GM23338 (cell line): ENCODE measurements around the gene CACHD1. TPM values are rescaled to one million over a fixed set of nuclear protein-coding genes. Genes with fewer than 3 reads are reported as not detected.

ENCODE experiments used
- ATAC-seq: fragments of 200-7000 bp; cut with Tn5 transposase; 3 replicates; pipeline ENCODE4 v1.9.1; 2020
- DNase-seq: peaks from one replicate; pipeline ENCODE4 v3.0.0-alpha.2; 2015; ENCODE audit warnings: low spot score
- H2AFZ ChIP-seq: fragments of 200-600 bp; sonication (generic); 2 replicates; pipeline ENCODE4 v1.8.0; 2016; ENCODE audit warnings: antibody characterized with exemption, mild to moderate bottlenecking, moderate library complexity
- H3F3A ChIP-seq: fragments of 200-600 bp; sonication (generic); replicated peaks from 2 replicates; pipeline ENCODE4 v1.8.0; 2017; ENCODE audit warnings: antibody characterized with exemption, mixed run types, low read depth
- H3K27ac ChIP-seq: fragments of 200-600 bp; sonication (generic); 2 replicates; pipeline ENCODE4 v1.6.1; 2016; ENCODE audit warnings: low read depth
- H3K27me3 ChIP-seq: fragments of 200-600 bp; sonication (generic); 2 replicates; pipeline ENCODE4 v1.8.0; 2016; ENCODE audit warnings: mild to moderate bottlenecking, mixed run types, moderate library complexity; ENCODE audit not compliant: insufficient read depth
- H3K36me3 ChIP-seq: fragments of 200-600 bp; sonication (generic); 2 replicates; pipeline ENCODE4 v1.8.0; 2016; ENCODE audit warnings: mild to moderate bottlenecking; ENCODE audit not compliant: insufficient read depth
- H3K4me1 ChIP-seq: fragments of 200-600 bp; sonication (generic); 2 replicates; pipeline ENCODE4 v1.8.0; 2016; ENCODE audit warnings: mild to moderate bottlenecking, moderate library complexity; ENCODE audit not compliant: insufficient read depth
- H3K4me2 ChIP-seq: fragments of 200-600 bp; sonication (generic); 2 replicates; pipeline ENCODE4 v1.7.1; 2017; ENCODE audit warnings: mixed run types
- H3K4me3 ChIP-seq: fragments of 200-600 bp; sonication (generic); 2 replicates; pipeline ENCODE4 v1.6.1; 2016; ENCODE audit warnings: mixed run types
- H3K79me2 ChIP-seq: fragments of 200-600 bp; sonication (generic); replicated peaks from 2 replicates; pipeline ENCODE4 v1.8.0; 2017; ENCODE audit warnings: mild to moderate bottlenecking; ENCODE audit not compliant: insufficient read depth
- H3K9me2 ChIP-seq: fragments of 200-600 bp; sonication (generic); 2 replicates; pipeline ENCODE4 v1.8.0; 2017; ENCODE audit not compliant: insufficient read depth
- H4K20me1 ChIP-seq: fragments of 200-600 bp; sonication (generic); replicated peaks from 2 replicates; pipeline ENCODE4 v1.8.0; 2017; ENCODE audit warnings: mild to moderate bottlenecking; ENCODE audit not compliant: insufficient read depth
- H3K27ac Mint-ChIP-seq: 2 replicates; pipeline ENCODE4 v1.8.0; 2020; ENCODE audit warnings: inconsistent platforms, mild to moderate bottlenecking, moderate library complexity, mixed read lengths
- H3K27me3 Mint-ChIP-seq: 3 replicates; pipeline ENCODE4 v1.8.0; 2022; ENCODE audit warnings: low read depth, mild to moderate bottlenecking, moderate library complexity, mixed read lengths, inconsistent platforms; ENCODE audit not compliant: insufficient read depth, poor library complexity
- H3K36me3 Mint-ChIP-seq: 3 replicates; pipeline ENCODE4 v1.8.0; 2021; ENCODE audit warnings: low read depth, mild to moderate bottlenecking, inconsistent platforms, moderate library complexity, mixed read lengths
- H3K4me1 Mint-ChIP-seq: 3 replicates; pipeline ENCODE4 v1.8.0; 2020; ENCODE audit warnings: mild to moderate bottlenecking, inconsistent platforms, mixed read lengths
- H3K4me3 Mint-ChIP-seq: 3 replicates; pipeline ENCODE4 v1.8.0; 2021; ENCODE audit warnings: moderate library complexity, mild to moderate bottlenecking, inconsistent platforms, mixed read lengths
- H3K9me3 Mint-ChIP-seq: 3 replicates; pipeline ENCODE4 v1.8.0; 2020; ENCODE audit warnings: moderate library complexity, mild to moderate bottlenecking, inconsistent platforms, mixed read lengths
- CREB1 ChIP-seq: fragments of 250-450 bp; sonication (Bioruptor Pico); IDR thresholded peaks from 2 replicates; pipeline ENCODE4 v1.5.0; 2020; ENCODE audit warnings: low read depth, mild to moderate bottlenecking, moderate library complexity
- CTCF ChIP-seq, 2 experiments: fragments of 200-600 bp in 1 of 2; sonication (generic) in 1 of 2; conservative IDR thresholded peaks; 2 replicates each; pipeline versions ENCODE4 v1.5.1 to v1.6.1; 2016 to 2017; ENCODE audit warnings: antibody characterized with exemption in 2 of 2, low read depth in 2 of 2, mild to moderate bottlenecking in 2 of 2, moderate library complexity in 1 of 2
- EZH2 ChIP-seq: fragments of 200-600 bp; sonication (generic); IDR thresholded peaks from one replicate; pipeline ENCODE4 v1.8.0; 2017; ENCODE audit warnings: antibody characterized with exemption, mild to moderate bottlenecking, low read depth; ENCODE audit not compliant: unreplicated experiment
- EZH2phosphoT487 ChIP-seq: fragments of 200-600 bp; sonication (generic); IDR thresholded peaks from one replicate; pipeline ENCODE4 v1.8.1; 2018; ENCODE audit warnings: antibody characterized with exemption; ENCODE audit not compliant: unreplicated experiment
- JUNB ChIP-seq: IDR thresholded peaks from one replicate; pipeline ENCODE4 v1.6.1; 2016; ENCODE audit warnings: antibody characterized with exemption; ENCODE audit not compliant: unreplicated experiment
- NANOG ChIP-seq: IDR thresholded peaks from 2 replicates; pipeline ENCODE4 v1.6.1; 2016; ENCODE audit warnings: antibody characterized with exemption, borderline replicate concordance
- POLR2AphosphoS5 ChIP-seq: IDR thresholded peaks from 2 replicates; pipeline ENCODE4 v1.6.1; 2016; ENCODE audit warnings: antibody characterized with exemption, low read depth
- REST ChIP-seq: IDR thresholded peaks from one replicate; pipeline ENCODE4 v1.6.1; 2018; ENCODE audit warnings: antibody characterized with exemption; ENCODE audit not compliant: unreplicated experiment
- STAT1 ChIP-seq: IDR thresholded peaks from one replicate; pipeline ENCODE4 v1.6.1; 2016; ENCODE audit warnings: antibody characterized with exemption; ENCODE audit not compliant: unreplicated experiment
- ZNF114 ChIP-seq: fragments of 250-450 bp; sonication (Bioruptor Pico); IDR thresholded peaks from 2 replicates; pipeline ENCODE4 v1.5.0; 2020; ENCODE audit warnings: mild to moderate bottlenecking, moderate library complexity
- ZNF331 ChIP-seq: fragments of 250-450 bp; sonication (Bioruptor Pico); IDR thresholded peaks from 2 replicates; pipeline ENCODE4 v1.5.0; 2020; ENCODE audit warnings: low read depth, mild to moderate bottlenecking, moderate library complexity
- polyA plus RNA-seq: library from polyadenylated mRNA; unstranded; fragments of >200 nt; fragmentation: Nextera tagmentation; extraction: Ambion mirVana; gene quantifications from 2 replicates; pipeline ENCODE4 v1.2.1, GENCODE V29; 2016
- total RNA-seq: library from RNA; depleted of rRNA; stranded (reverse); fragments of >200 nt; shearing (Covaris generic); gene quantifications from 2 replicates; pipeline ENCODE4 v1.2.3, GENCODE V29; 2014
- TF ChIP-seq, protein P1 (sequence below): IDR thresholded peaks from 2 replicates; pipeline ENCODE4 v1.6.1; 2016; ENCODE audit warnings: antibody characterized with exemption

CACHD1 gene
- total and polyA plus RNA-seq, 2 experiments from 2014 or later = 12.6 to 43.7 TPM

DNA sequence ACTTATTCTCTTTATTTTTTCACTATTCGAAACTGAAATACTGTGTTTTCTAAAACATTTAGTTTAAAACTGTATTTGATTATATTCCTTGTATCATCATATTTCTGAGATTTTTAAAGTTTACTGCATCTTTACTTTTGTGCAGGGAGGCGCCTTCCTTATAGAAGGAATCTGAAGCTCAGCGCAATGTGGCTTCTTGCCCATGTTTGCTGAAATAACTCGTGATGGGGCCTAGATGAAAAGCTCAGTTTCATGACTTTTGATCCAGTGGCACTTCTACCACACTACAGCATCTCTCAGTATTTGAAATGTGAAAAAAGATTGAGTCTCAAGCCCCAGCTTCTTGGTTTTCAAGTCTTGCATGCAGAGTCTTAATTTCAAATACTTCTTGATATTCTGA lies 28.4 kb downstream of the CACHD1 start (continued):
- TF ChIP-seq ZNF331 (CRISPR knock-in tag) (no peak), NANOG (no peak), POLR2AphosphoS5 (no peak), JUNB (no peak), EZH2phosphoT487 (no peak), CREB1 (no peak), CTCF (conservative IDR thresholded peaks at IDR 0.05; ENCODE audit: low read depth in 2 of 2) (no peak), REST (no peak), ZNF114 (CRISPR knock-in tag) (no peak)

GRCh38 chr1:64499011-64499410 lies 29.1 kb downstream of the CACHD1 start:
- Mint-ChIP-seq H3K4me1 (peaks cover 91% of the 10 kb centered on the region), H3K27ac (no peak overlapping the region)

More at GRCh38 chr1:64499011-64499410, 29.1 kb downstream of the CACHD1 start:
- no peak overlapping the region for H3K4me3 Mint-ChIP-seq
- H3K4me3 ChIP-seq = no peak overlapping the region
- H3K27ac ChIP-seq = no peak overlapping the region
- H4K20me1 ChIP-seq = peaks cover 13% of the 10 kb centered on the region
- TF ChIP-seq POLR2AphosphoS5 = no peak
- no peak for TF ChIP-seq STAT1
- no peak for TF ChIP-seq CTCF (conservative IDR thresholded peaks at IDR 0.05; ENCODE audit: low read depth in 2 of 2)
- TF ChIP-seq EZH2phosphoT487 = no peak
- TF ChIP-seq JUNB = no peak
- no peak for TF ChIP-seq ZNF331 (CRISPR knock-in tag)
- no peak for TF ChIP-seq NANOG
- TF ChIP-seq CREB1 = no peak
- TF ChIP-seq, protein P1, sequence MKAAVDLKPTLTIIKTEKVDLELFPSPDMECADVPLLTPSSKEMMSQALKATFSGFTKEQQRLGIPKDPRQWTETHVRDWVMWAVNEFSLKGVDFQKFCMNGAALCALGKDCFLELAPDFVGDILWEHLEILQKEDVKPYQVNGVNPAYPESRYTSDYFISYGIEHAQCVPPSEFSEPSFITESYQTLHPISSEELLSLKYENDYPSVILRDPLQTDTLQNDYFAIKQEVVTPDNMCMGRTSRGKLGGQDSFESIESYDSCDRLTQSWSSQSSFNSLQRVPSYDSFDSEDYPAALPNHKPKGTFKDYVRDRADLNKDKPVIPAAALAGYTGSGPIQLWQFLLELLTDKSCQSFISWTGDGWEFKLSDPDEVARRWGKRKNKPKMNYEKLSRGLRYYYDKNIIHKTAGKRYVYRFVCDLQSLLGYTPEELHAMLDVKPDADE = no peak
- no peak for TF ChIP-seq REST
- TF ChIP-seq EZH2 = no peak
- H3K27me3 Mint-ChIP-seq = peaks cover 5% of the 10 kb centered on the region
- no peak overlapping the region for H2AFZ ChIP-seq
- no peaks in the 10 kb centered on the region for H3K9me2 ChIP-seq
- no peak overlapping the region; the same call in 1 of the 2 replicates for H3K4me2 ChIP-seq
- H3K27me3 ChIP-seq = no peaks in the 10 kb centered on the region
- H3K36me3 Mint-ChIP-seq = peaks cover 10% of the 10 kb centered on the region; the same call in 1 of the 3 replicates
- no peaks in the 10 kb centered on the region for H3F3A ChIP-seq
- DNase-seq = no peak
- no peaks in the 10 kb centered on the region for H3K9me3 Mint-ChIP-seq
- no peak for ATAC-seq
- no peaks in the 10 kb centered on the region for H3K36me3 ChIP-seq
- H3K79me2 ChIP-seq = peaks cover 86% of the 10 kb centered on the region
- peaks cover 82% of the 10 kb centered on the region for H3K4me1 ChIP-seq
